HepG2 (cell line): ENCODE results near the gene SLC5A3. TPM values are rescaled to one million over a fixed set of nuclear protein-coding genes. Genes with fewer than 3 reads are reported as not detected.

Source experiments
- IKZF4 ChIP-seq: sonication (generic); formaldehyde crosslinking; IDR thresholded peaks from 2 replicates; pipeline ENCODE4 v1.5.1; 2020; ENCODE audit warnings: borderline replicate concordance, mild to moderate bottlenecking, low read depth, missing genetic modification reagents; ENCODE audit errors: not compliant biosample characterization
- SMAD3 ChIP-seq: sonication (generic); formaldehyde crosslinking; IDR thresholded peaks from 2 replicates; pipeline ENCODE4 v1.4.0; 2020; ENCODE audit warnings: missing genetic modification reagents
- SRY ChIP-seq: sonication (generic); formaldehyde crosslinking; IDR thresholded peaks from 2 replicates; pipeline ENCODE4 v1.8.0; 2022; ENCODE audit warnings: mild to moderate bottlenecking, missing genetic modification reagents
- THAP11 ChIP-seq: IDR thresholded peaks from 2 replicates; pipeline ENCODE4 v1.6.1; 2016; ENCODE audit warnings: missing biosample characterization, missing genetic modification reagents
- ZNF567 ChIP-seq: sonication (generic); formaldehyde crosslinking; IDR thresholded peaks from 2 replicates; pipeline ENCODE4 v1.8.1; 2023; ENCODE audit warnings: mild to moderate bottlenecking, missing genetic modification reagents, borderline replicate concordance
- ZNF775 ChIP-seq: sonication (generic); formaldehyde crosslinking; IDR thresholded peaks from 2 replicates; pipeline ENCODE4 v1.4.0; 2020; ENCODE audit warnings: missing genetic modification reagents, mild to moderate bottlenecking, moderate library complexity, borderline replicate concordance
- polyA plus RNA-seq, 8 experiments: library from polyadenylated mRNA; depleted of rRNA in 3 of 8; stranded (reverse) in 7 of 8; unstranded in 1 of 8; fragments of >200 nt; fragmentation: Illumina TruSeq in 4 of 8; extraction: Trizol in 4 of 8; gene quantifications; 2 replicates each; pipeline versions ENCODE4 v1.2.1 to v1.2.3, GENCODE V29; 2011 to 2016; ENCODE audit warnings: low read depth in 4 of 8, missing spikeins in 1 of 8, mixed read lengths in 1 of 8; ENCODE audit not compliant: insufficient read depth in 1 of 8
- total RNA-seq, 5 experiments: library from RNA; depleted of rRNA; stranded (reverse); fragments of >200 nt; fragmentation: Illumina TruSeq; extraction: Trizol; gene quantifications; 2 replicates each; pipeline ENCODE4 v1.2.3, GENCODE V29; 2016; ENCODE audit warnings: low read depth in 1 of 5
- TF ChIP-seq, protein P1 (sequence below): sonication (generic); formaldehyde crosslinking; IDR thresholded peaks from 2 replicates; pipeline ENCODE4 v1.5.1; 2020; ENCODE audit warnings: missing genetic modification reagents, mild to moderate bottlenecking, borderline replicate concordance
- TF ChIP-seq, protein P2 (sequence below), 2 experiments: IDR thresholded peaks; 2 replicates each; pipeline ENCODE4 v1.6.1; 2011 to 2012; ENCODE audit warnings: low read length in 2 of 2, borderline replicate concordance in 1 of 2, low read depth in 1 of 2, mild to moderate bottlenecking in 1 of 2, moderate library complexity in 1 of 2
- TF ChIP-seq, protein P3 (sequence below): sonication (generic); formaldehyde crosslinking; IDR thresholded peaks from 2 replicates; pipeline ENCODE4 v1.4.0; 2020; ENCODE audit warnings: mild to moderate bottlenecking, missing genetic modification reagents

SLC5A3 gene
- total and polyA plus RNA-seq, 2 of the 13 experiments (the other 11 are each of a cell fraction or from before 2014, with no cell fraction given), result 5.6 to 11.2 TPM

DNA sequence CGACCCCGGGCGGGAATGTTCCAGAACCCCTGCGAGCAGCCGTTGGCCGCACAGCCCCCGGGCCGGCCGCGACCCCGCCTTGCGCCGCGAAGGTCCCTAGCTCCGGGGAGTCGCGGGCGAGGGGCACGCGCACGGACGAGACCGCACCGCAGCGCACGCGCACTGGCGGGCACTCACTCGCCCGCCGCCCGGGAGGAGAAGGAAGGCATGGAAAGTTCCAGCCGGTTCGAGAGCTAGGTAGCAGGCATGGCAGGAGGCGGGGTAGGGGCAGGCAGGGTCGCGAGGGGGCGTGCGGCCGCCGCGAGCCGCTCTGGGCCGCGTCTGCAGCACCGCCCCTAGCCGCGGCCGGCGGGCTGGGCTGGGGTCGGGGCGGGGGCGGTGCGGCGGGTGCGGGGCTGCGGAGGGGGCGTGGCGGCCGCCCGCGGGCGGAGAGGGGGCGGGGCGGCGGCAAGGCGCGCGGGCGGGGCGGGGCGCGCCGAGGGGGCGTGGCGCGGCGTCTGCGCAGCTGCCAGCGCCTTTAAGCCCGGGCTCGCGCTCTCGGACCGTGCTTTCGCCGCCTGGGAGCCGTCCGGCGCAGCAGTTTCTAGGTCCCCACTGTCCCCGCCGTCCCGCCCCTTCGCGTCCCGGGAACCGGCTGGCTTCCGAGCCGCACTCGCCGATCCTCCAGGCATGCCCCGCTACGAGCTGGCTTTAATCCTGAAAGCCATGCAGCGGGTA lies at the start of gene SLC5A3, which contains the start of gene MRPS6 (continued):
- TF ChIP-seq, protein P1, sequence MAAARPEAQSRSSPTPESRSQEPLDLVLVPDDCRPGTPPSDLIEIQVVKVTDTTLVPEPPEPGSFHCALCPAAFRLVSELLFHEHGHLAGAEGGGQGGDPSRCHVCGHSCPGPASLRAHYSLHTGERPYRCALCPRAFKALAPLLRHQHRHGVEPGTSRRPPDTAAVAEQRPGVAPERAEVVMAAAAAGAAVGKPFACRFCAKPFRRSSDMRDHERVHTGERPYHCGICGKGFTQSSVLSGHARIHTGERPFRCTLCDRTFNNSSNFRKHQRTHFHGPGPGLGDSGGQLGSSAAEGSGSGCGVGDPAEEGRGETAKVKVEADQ (CRISPR knock-in tag), result 0 out of 2 replicates have a peak, but pooled peaks have one; percentile 30
- TF ChIP-seq SRY, result 0 out of 2 replicates have a peak, but pooled peaks have one; percentile 24
- peak; percentile 34 for TF ChIP-seq IKZF4 (CRISPR knock-in tag)
- 0 out of 2 replicates have a peak, but pooled peaks have one; percentile 31 for TF ChIP-seq SMAD3
- TF ChIP-seq, protein P2, sequence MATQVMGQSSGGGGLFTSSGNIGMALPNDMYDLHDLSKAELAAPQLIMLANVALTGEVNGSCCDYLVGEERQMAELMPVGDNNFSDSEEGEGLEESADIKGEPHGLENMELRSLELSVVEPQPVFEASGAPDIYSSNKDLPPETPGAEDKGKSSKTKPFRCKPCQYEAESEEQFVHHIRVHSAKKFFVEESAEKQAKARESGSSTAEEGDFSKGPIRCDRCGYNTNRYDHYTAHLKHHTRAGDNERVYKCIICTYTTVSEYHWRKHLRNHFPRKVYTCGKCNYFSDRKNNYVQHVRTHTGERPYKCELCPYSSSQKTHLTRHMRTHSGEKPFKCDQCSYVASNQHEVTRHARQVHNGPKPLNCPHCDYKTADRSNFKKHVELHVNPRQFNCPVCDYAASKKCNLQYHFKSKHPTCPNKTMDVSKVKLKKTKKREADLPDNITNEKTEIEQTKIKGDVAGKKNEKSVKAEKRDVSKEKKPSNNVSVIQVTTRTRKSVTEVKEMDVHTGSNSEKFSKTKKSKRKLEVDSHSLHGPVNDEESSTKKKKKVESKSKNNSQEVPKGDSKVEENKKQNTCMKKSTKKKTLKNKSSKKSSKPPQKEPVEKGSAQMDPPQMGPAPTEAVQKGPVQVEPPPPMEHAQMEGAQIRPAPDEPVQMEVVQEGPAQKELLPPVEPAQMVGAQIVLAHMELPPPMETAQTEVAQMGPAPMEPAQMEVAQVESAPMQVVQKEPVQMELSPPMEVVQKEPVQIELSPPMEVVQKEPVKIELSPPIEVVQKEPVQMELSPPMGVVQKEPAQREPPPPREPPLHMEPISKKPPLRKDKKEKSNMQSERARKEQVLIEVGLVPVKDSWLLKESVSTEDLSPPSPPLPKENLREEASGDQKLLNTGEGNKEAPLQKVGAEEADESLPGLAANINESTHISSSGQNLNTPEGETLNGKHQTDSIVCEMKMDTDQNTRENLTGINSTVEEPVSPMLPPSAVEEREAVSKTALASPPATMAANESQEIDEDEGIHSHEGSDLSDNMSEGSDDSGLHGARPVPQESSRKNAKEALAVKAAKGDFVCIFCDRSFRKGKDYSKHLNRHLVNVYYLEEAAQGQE (IDR thresholded peaks at IDR 0.05; ENCODE audit: borderline replicate concordance in 1 of 2, low read depth in 1 of 2, low read length in 2 of 2), result peak in 1 of 2 experiments; percentile 13; a peak in 1 of 4 replicates
- TF ChIP-seq, protein P3, sequence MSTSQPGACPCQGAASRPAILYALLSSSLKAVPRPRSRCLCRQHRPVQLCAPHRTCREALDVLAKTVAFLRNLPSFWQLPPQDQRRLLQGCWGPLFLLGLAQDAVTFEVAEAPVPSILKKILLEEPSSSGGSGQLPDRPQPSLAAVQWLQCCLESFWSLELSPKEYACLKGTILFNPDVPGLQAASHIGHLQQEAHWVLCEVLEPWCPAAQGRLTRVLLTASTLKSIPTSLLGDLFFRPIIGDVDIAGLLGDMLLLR (CRISPR knock-in tag), result no peak
- no peak for TF ChIP-seq ZNF775 (CRISPR knock-in tag)
- TF ChIP-seq ZNF567, result no peak
- TF ChIP-seq THAP11 (CRISPR knock-in tag), result 0 out of 2 replicates have a peak, but pooled peaks have one; percentile 21
